NCI-H526 treated with DMSO at 0.1 percent for 48 hours (cell line): ENCODE measurements around the gene FAXC.
"Not testable (repeated sequence)": the region's sequence is repeated elsewhere in the genome, so short reads cannot be mapped to it uniquely, and the experiment has no call there.

ENCODE experiments used
- DNase-seq: peaks from one replicate; lab custom pipeline; 2025; lab: John Stamatoyannopoulos, UW

FAXC gene

GRCh38 chr6:99341862-99342455 is 7.5 kb downstream of the FAXC start:
- DNase-seq: no peak

- no peak for DNase-seq
Observed at GRCh38 chr6:99338188-99338587, 11.3 kb downstream of the FAXC start.

- DNase-seq: not testable (repeated sequence)
Observed at GRCh38 chr6:99335298-99335697, 14.2 kb downstream of the FAXC start.

DNA sequence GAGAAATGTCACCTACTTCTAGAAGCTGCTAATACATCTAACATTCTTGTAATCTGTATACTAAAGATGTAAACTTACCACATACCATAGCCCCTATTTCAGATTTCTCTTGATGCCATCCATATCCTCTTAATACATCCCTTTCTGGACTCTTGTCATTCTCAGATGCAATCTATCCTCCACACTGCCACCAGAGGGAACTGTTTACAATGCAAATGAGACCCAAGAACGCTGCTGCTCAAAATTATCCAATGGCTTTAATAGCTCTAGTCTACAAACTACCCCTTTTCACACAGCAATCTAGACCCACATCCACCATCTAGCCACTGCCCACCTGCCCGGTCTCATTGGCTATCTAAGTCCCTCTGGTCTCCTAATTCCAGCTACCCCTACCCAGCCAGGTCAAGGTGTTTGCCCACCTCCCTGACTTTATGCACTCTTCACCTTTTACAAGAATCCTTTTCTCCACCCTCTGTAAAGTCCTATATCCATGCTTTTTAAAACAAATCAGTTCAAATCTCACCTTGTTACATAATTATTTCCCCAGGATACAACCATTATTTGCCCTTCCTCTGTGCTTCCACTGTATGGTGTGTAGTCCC is 14.8 kb downstream of the FAXC start:
- DNase-seq: peak; percentile 58

- no peak for DNase-seq
Observed at GRCh38 chr6:99333068-99333467, 16.4 kb downstream of the FAXC start.

GRCh38 chr6:99331531-99331930 is 17.9 kb downstream of the FAXC start:
- DNase-seq: no peak

- DNase-seq: peak; percentile 6
Observed at GRCh38 chr6:99330159-99330558, 19.3 kb downstream of the FAXC start.

DNA sequence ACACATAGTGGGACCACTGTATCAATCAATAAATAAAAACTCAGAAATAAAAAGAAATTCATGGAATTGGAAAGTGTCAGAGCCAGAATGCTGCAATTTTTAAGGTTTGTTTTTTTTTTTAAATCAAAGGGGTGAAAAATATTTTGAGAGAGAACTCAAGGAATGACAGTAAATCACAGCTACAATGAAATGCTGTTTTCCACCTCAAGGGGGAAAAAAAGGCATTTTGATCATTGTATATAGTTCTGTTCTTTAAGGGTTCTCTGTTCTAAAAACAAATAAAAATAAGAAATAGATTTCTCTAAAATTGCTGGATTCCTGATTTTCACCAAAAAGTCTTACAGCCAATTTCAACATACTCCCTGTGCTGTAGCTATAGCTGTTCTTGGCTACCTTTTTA is 24.5 kb downstream of the FAXC start:
- no peak for DNase-seq

- DNase-seq: no peak
Observed at GRCh38 chr6:99318566-99318965, 30.9 kb downstream of the FAXC start.

DNA sequence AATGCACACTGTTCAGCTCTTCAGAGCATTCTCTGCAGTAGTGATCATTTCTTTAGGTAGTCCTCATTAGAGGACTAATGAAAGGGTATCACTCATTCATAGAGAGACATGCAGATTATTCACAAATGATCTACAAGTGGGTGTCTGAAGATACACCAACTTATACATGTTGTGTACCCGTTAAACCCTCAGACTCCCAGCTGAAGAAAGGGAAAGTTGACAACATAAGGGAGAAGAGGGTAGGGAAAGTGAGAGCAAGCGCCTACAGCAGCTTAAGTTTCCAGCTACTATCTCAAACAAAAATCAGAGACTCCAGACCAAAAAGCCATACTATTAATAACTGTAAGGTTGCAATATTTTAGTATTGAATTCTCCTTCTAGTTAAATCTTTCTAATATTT is 37.1 kb downstream of the FAXC start:
- no peak for DNase-seq

DNA sequence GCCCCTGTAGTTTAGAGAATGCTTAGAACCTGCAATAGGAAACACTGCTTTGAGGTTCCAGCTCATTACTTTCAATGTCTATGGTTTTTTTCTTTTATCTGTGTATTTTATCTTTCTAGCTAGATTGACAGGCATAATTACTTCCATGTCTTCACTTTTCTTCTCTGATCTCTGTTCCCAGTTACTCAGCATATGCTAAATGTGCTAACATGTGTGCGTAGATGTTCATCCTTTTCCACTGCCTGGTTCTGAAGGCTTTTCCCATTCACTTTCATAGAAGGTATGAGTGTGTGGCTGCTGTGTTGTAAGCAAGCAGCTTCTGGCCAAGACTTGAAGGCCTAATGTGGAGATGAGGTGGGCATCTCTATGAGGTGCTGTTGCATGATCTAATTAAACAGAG is 38.9 kb downstream of the FAXC start:
- no peak for DNase-seq

GRCh38 chr6:99309557-99309956 is 39.9 kb downstream of the FAXC start:
- DNase-seq: no peak

DNA sequence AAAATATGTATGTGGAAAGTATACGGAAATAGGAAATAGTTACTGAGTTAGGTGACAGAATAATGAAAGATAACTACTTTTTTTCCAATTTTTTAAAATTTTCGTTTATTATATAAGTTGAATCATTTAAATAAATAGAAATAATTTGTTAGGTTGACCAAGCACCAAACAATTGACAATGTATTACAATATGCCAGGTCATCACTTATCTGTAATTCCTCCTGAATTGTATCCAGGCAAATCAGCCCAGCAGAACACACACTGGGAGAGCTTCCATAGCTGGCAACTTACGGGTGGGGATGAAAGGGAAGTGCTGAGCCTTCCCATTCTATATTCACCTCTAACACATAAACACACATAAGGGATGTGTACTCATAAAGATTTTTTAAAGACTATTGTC is 40.7 kb downstream of the FAXC start:
- no peak for DNase-seq

GRCh38 chr6:99307295-99307907 is 42.1 kb downstream of the FAXC start:
- DNase-seq: no peak

DNA sequence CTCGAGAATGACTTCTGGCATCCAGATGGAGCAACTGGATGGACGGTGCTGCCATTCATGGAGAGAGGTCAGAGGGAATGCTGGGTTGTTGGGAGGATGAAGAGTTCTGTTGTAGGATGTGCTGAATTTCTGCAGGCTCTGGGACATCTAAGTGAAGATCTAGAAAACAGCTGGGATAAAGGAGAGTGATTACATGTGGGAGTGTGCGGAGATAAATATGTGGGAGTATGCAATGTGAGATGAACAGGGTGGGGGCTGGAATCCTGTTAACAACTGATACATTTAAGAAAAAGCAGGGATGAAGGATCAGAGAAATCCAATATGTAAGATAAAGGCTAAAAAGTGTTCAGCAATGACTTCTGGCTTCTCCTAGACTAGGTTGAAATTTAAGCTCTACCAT is 43.1 kb downstream of the FAXC start:
- no peak for DNase-seq

- no peak for DNase-seq
Observed at GRCh38 chr6:99305021-99305554, 44.4 kb downstream of the FAXC start.

- DNase-seq: no peak
Observed at GRCh38 chr6:99297415-99297814, 52.1 kb downstream of the FAXC start.

- DNase-seq: no peak
Observed at GRCh38 chr6:99297006-99297405, 52.5 kb downstream of the FAXC start.

DNA sequence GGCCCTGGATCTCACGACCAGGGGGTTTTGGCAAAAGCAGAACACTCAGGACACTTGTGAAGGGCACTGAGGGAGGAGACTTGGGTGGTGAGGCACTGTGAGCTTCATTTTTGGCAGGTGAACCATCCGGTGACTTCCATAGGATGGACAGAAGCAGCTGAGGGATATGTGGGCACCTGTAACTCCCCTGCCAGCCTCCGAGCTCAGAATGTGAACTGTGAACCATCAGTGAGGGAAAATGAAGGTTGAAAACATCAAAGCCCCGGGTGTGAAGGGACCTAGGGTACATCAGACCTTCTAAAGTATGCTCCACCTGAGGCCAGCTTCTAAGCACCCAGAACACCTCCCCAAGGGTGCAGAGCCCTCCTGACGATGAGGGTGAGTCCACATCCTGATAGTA is 53.2 kb downstream of the FAXC start:
- no peak for DNase-seq

- DNase-seq: no peak
Observed at GRCh38 chr6:99295276-99295675, 54.2 kb downstream of the FAXC start.

- no peak for DNase-seq
Observed at GRCh38 chr6:99294786-99295185, 54.7 kb downstream of the FAXC start.

DNA sequence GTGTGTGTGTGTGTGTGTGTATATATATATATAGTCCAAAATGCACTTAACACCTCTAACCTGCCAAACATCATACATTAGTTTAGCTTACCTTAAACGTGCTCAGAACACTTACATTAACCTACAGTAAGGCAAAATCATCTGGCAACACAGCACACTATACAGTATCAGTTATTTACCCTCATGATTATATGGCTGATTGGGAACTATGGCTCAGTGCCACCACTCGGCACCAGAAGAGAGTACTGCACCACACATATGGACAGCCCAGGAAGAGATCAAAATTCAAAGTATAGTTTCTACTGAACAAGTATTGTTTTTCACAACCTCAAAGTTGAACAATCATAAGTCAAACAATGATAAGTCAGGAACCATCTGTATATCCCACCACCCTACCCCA is 59.8 kb downstream of the FAXC start:
- DNase-seq: no peak

- no peak for DNase-seq
Observed at GRCh38 chr6:99288668-99289067, 60.8 kb downstream of the FAXC start.

- no peak for DNase-seq
Observed at GRCh38 chr6:99287523-99287922, 62.0 kb downstream of the FAXC start.
